ENCODE results near the gene RNASE8.

GRCh38 chr14:21023174-21023573 lies 34.4 kb upstream of the RNASE8 start:
- TF ChIP-seq MXI1 (IDR thresholded peaks at IDR 0.05; ENCODE audit: borderline replicate concordance, low read depth, low read length) (no peak), CTCF (conservative IDR thresholded peaks at IDR 0.05; ENCODE audit: low read depth, low read length) (no peak), SMC3 (IDR thresholded peaks at IDR 0.05; ENCODE audit: low read depth, low read length) (no peak), RAD21 (IDR thresholded peaks at IDR 0.05; ENCODE audit: low read length) (no peak)
